ENCODE data around the gene KIFC3. TPM values are rescaled to one million over a fixed set of nuclear protein-coding genes. Genes with fewer than 3 reads are reported as not detected.
"Not testable (repeated sequence)": the region's sequence is repeated elsewhere in the genome, so short reads cannot be mapped to it uniquely, and the experiment has no call there.

The KIFC3 gene
- total and polyA plus RNA-seq, 2 of the 8 experiments (the other 6 are each of a cell fraction or from before 2014, with no cell fraction given): 2.1 to 7.1 TPM

GRCh38 chr16:57730771-57731730 is 71.2 kb downstream of the KIFC3 start (continued):
- TF ChIP-seq POU5F1 (IDR thresholded peaks at IDR 0.05; ENCODE audit: low read depth, low read length) (no peak), HDAC6 (IDR thresholded peaks at IDR 0.05; ENCODE audit: low read depth, low read length) (no peak), CEBPB (IDR thresholded peaks at IDR 0.05; ENCODE audit: low read depth, low read length) (no peak), RBBP5 (IDR thresholded peaks at IDR 0.05; ENCODE audit: borderline replicate concordance, low read depth, low read length) (no peak), KDM1A (IDR thresholded peaks at IDR 0.05; ENCODE audit: borderline replicate concordance, low read length) (no peak), POLR2AphosphoS5 (IDR thresholded peaks at IDR 0.05; ENCODE audit: low read depth, low read length) (no peak), CTBP2 (IDR thresholded peaks at IDR 0.05; ENCODE audit: borderline replicate concordance, insufficient read depth, insufficient read length, low read length) (no peak), CHD1 (IDR thresholded peaks at IDR 0.05; ENCODE audit: low read depth, low read length) (no peak)

DNA sequence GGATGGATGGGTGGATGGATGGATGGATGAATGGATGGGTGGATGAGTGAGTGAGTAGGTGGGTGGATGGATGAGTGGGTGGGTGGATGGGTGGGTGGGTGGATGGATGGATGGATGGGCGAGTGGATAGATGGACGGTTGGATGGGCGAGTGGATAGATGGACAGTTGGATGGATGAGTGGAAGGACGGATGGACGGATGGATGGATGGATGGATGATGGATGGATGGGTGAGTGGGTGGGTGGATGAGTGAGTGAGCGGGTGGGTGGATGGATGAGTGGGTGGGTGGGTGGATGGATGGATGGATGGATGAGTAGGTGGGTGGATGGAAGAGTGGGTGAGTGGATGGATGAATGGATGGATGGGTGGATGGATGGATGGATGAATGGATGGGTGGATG is 72.4 kb downstream of the KIFC3 start:
- 84 to 100% methylated on average over 1 to 3 of the region's 6 CpGs for WGBS, 2 experiments (ENCODE audit: extremely low coverage in 1 of 2, insufficient coverage in 1 of 2, insufficient read length in 1 of 2, insufficient replicate concordance in 2 of 2, low coverage in 1 of 2, low lambda C conversion rate in 2 of 2, missing lambda C conversion rate in 1 of 2)
- H3K9ac ChIP-seq (replicated peaks in 1 of 4; ENCODE audit: extremely low read depth in 1 of 4, low read depth in 3 of 4, low read length in 3 of 4); POLR2A ChIA-PET (ENCODE audit: partially characterized antibody); H4K5ac ChIP-seq (ENCODE audit: insufficient read length, low read depth, low read length); H2BK15ac ChIP-seq (ENCODE audit: low read length); FAIRE-seq; H3K18ac ChIP-seq (ENCODE audit: extremely low read depth, low read length); H2BK20ac ChIP-seq (ENCODE audit: low read length); H4K8ac ChIP-seq (ENCODE audit: extremely low read depth, insufficient read depth, low read length); H2AFZ ChIP-seq (ENCODE audit: low read length); H2AK5ac ChIP-seq (ENCODE audit: low read depth, low read length); H3K4ac ChIP-seq (replicated peaks; ENCODE audit: insufficient read length, low read depth, low read length); DNase-seq (ENCODE audit: low read depth in 1 of 2, low spot score in 2 of 2); H3K23ac ChIP-seq (ENCODE audit: insufficient read length); H3K4me1 ChIP-seq (replicated peaks in 1 of 4; ENCODE audit: control insufficient read depth in 3 of 4, insufficient read depth in 4 of 4, low read length in 3 of 4); H3K36me3 ChIP-seq (ENCODE audit: control insufficient read depth in 2 of 4, insufficient read depth in 4 of 4, low read length in 3 of 4); H3K4me2 ChIP-seq (ENCODE audit: insufficient read depth in 1 of 2, low read depth in 2 of 2, low read length in 2 of 2); H4K20me1 ChIP-seq (replicated peaks in 1 of 2; ENCODE audit: control insufficient read depth in 1 of 2, insufficient read depth in 2 of 2, low read length in 2 of 2); H2BK12ac ChIP-seq (ENCODE audit: low read depth, low read length); H3K14ac ChIP-seq (ENCODE audit: insufficient read length); H3K4me3 ChIP-seq (ENCODE audit: extremely low read depth in 1 of 4, insufficient read depth in 2 of 4, low read depth in 3 of 4, low read length in 4 of 4); H3K79me1 ChIP-seq (ENCODE audit: low read depth, low read length); H3K9me3 ChIP-seq (ENCODE audit: insufficient read depth in 2 of 2, low read depth in 1 of 2, low read length in 1 of 2); H3K27ac ChIP-seq (ENCODE audit: low read depth, low read length); H3K27me3 ChIP-seq (replicated peaks in 1 of 4; ENCODE audit: control insufficient read depth in 3 of 4, extremely low read depth in 1 of 4, insufficient read depth in 3 of 4, low read length in 3 of 4); H3K79me2 ChIP-seq (ENCODE audit: control insufficient read depth in 1 of 2, insufficient read depth in 2 of 2, low read length in 2 of 2); H3K56ac ChIP-seq (replicated peaks; ENCODE audit: insufficient read length, low read depth, low read length); H2BK5ac ChIP-seq (ENCODE audit: low read depth, low read length); H2BK120ac ChIP-seq (replicated peaks; ENCODE audit: low read depth, low read length); H4K91ac ChIP-seq (replicated peaks; ENCODE audit: insufficient read length, low read length); CTCF ChIA-PET (ENCODE audit: partially characterized antibody): not testable (repeated sequence)
- peaks cover 20% of the 10 kb centered on the region; the same call in 1 of the 2 replicates for H3K23me2 ChIP-seq (ENCODE audit: low read depth, low read length)
